T-helper 1 cell treated with Interleukin-12 subunit alpha and Interleukin-12 subunit beta and Interleukin-4 antibody, amounts not matched to agents 30 μg/mL and 1 μg/mL, for 36 hours (primary cell): ENCODE measurements around the gene MRPL42.
"Not testable (repeated sequence)": the region's sequence is repeated elsewhere in the genome, so short reads cannot be mapped to it uniquely, and the experiment has no call there.

Experiments used
- H3K27ac Mint-ChIP-seq: one replicate; pipeline ENCODE4 v1.8.0; 2021; ENCODE audit warnings: mild to moderate bottlenecking, mixed read lengths
- H3K27me3 Mint-ChIP-seq: one replicate; pipeline ENCODE4 v1.8.0; 2021; ENCODE audit warnings: low read depth, mixed read lengths
- H3K36me3 Mint-ChIP-seq: one replicate; pipeline ENCODE4 v1.8.0; 2021; ENCODE audit warnings: low read depth, mixed read lengths
- H3K4me1 Mint-ChIP-seq: one replicate; pipeline ENCODE4 v1.8.0; 2021; ENCODE audit warnings: low read depth, mixed read lengths
- H3K4me3 Mint-ChIP-seq: one replicate; pipeline ENCODE4 v1.8.0; 2021; ENCODE audit warnings: mild to moderate bottlenecking, moderate library complexity, mixed read lengths
- H3K9me3 Mint-ChIP-seq: one replicate; pipeline ENCODE4 v1.8.0; 2021; ENCODE audit warnings: mixed read lengths

MRPL42 gene

DNA sequence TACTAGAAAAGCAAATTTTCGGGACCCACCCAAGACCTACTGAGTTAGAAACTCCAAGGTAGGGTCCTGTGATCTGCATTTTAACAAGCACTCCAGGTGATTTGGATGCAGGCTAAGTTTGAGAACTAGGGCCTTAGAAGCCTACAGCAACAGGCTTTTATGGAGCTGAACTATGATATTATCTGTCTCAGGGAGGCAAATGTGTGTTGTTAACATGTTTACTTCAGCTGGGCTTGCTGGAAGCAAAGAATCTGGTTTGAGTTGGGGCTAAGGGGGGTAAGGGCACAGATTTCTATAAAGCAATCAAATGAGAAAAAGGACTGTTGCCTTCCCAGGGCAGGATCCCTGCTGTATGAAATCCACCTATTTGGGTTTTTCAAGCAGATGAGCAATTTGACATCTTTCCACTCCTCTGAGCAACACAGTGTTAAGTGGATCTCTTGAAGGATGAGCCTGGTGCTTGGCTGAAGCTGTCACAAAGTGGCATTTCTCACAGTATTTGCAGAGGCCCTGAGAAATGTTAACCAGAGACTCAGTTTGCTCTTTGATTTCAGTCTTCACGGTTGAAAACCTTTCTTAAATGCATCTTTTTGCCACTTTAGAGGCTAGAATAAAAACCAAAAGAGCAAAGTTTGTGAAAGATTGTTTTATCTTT, 68.9 kb downstream of the MRPL42 start:
- Mint-ChIP-seq H3K27ac (peak overlapping the region; percentile 35), H3K4me3 (no peak overlapping the region), H3K4me1 (peaks cover 30% of the 10 kb centered on the region), H3K27me3 (no peaks in the 10 kb centered on the region), H3K36me3 (peaks cover 10% of the 10 kb centered on the region), H3K9me3 (peaks cover 10% of the 10 kb centered on the region)

DNA sequence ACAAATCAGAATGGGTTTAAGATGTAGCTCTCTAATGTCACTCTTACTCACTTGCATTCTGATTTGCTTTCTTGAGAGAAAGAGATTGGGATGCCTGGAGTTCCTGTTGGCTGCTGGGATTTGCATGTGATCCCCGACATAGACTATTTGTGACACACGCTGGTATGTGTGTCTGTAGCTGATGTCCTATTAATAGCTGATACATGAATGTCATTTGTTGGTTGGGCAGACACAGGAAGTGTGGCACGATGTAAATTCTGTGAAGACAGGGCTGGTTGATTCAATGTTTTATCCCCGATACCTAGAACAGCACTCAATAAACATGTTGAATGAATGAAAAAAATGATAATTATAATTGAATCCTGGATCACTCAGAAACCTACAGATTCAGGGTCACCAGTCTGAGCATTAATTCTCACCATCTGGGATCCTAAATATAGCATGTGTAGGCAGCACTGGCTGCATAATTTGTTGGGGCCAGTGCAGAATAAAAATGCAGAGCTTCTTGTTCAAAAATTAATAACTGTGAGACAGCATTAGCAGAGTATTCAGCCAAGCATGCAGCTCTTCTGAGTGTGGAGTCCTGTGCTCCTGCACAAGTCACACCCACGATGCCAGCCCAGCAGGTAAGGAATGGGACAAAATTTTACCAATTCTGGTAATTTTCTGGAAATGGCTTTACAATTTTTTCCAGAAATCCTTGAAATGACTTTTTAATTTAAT, 69.6 kb downstream of the MRPL42 start:
- peaks cover 10% of the 10 kb centered on the region for H3K36me3 Mint-ChIP-seq
- peaks cover 37% of the 10 kb centered on the region for H3K4me1 Mint-ChIP-seq
- H3K27ac Mint-ChIP-seq, result peak overlapping the region; percentile 8
- peaks cover 10% of the 10 kb centered on the region for H3K9me3 Mint-ChIP-seq
- no peak overlapping the region for H3K4me3 Mint-ChIP-seq
- H3K27me3 Mint-ChIP-seq, result no peaks in the 10 kb centered on the region

DNA sequence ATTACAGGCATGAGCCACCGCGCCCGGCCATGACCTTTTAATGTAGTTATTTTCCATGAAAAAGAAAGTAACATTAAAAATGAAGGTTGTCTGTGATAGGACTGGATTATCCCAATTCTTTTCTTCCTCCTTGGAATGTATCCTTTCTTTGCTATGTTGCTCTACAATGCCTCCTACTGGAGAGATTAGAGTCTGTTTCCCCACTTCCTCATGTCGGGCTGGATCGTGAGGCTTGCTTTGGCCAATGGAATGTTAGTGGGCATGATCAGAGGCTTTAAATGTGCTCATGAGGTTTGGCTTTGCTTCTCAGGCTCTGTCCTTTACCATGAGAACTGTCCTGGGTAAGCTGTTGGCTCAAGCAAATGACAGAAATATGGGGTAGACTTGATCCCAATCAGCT, 70.5 kb downstream of the MRPL42 start:
- H3K27me3 Mint-ChIP-seq, result no peaks in the 10 kb centered on the region
- H3K36me3 Mint-ChIP-seq, result peaks cover 13% of the 10 kb centered on the region
- no peak overlapping the region for H3K27ac Mint-ChIP-seq
- no peak overlapping the region for H3K4me3 Mint-ChIP-seq
- H3K9me3 Mint-ChIP-seq, result peaks cover 10% of the 10 kb centered on the region
- H3K4me1 Mint-ChIP-seq, result peaks cover 38% of the 10 kb centered on the region

DNA sequence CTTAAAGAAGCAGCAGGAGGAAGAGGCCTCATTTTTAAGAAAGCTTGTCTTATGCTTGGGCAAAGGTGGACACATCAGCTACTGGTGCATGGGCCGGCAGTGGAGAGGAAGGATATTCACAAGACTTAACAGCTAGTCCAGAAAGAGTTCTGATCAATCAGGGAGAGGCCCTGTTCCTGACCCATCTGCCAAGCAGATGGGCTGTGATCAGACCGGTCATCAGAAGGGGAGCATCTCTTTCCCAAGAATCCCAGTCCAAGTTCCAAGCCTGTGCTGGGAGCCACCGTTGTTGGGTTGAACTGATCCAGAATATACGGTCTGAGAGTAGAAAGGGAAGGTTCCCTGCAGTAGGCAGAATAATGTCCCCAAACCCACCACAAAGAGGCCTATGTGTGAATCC, 72.5 kb downstream of the MRPL42 start:
- Mint-ChIP-seq H3K36me3 (peaks cover 23% of the 10 kb centered on the region), H3K4me1 (peaks cover 42% of the 10 kb centered on the region), H3K27ac (no peak overlapping the region), H3K27me3 (no peaks in the 10 kb centered on the region), H3K4me3 (no peak overlapping the region), H3K9me3 (peaks cover 5% of the 10 kb centered on the region)

DNA sequence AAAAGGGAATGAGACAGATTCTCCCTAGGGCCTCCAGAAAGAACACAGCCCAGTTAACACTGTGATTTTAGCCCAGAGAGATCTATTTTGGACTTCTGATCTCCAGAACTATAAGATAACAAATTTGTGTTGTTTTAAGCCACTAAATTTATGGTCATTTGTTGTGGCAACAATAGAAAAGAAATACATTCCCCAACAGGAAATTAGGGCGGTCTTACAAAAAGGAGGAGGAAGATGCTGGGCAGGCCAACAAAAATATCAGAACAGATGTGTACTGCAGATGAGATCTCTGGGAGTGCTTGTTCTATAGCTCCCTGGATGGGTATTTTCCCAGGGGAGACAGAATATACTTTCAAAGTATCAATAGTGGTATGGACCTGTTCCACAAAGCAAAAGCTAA, 73.2 kb downstream of the MRPL42 start:
- peaks cover 26% of the 10 kb centered on the region for H3K36me3 Mint-ChIP-seq
- peak overlapping the region; percentile 86 for H3K27ac Mint-ChIP-seq
- no peaks in the 10 kb centered on the region for H3K27me3 Mint-ChIP-seq
- H3K4me3 Mint-ChIP-seq, result no peak overlapping the region
- peaks cover 43% of the 10 kb centered on the region for H3K4me1 Mint-ChIP-seq
- peaks cover 5% of the 10 kb centered on the region for H3K9me3 Mint-ChIP-seq

DNA sequence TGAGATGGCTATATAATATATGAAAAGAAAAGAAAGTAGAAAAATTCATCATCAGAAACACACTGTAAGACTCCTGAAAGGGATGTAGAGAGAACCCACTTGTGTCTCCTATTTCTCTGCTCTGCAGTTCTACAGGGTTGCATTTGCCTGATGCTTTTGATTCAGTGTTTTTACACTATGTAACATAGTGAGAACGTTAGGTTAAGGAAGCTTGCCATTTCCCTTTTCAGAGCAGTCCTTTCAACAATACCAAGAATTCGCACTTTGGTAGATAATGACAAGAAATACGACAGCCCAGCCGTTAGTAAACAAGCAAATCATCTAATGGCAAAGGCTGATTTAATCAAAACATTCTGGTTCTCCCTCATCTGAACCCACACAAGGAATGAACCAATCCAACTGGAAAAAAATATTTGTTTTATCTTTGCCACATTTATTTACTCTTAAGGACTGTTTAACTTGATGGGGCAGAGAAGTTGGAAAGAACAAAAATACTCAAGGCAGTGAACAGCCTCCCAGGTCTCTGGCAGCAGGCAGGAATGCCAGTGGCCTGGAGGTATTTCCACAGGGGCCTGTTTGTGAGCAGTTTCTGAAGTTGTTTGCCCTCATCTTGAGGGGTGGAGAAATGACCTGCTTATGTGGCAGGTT, 74.4 kb downstream of the MRPL42 start:
- Mint-ChIP-seq H3K4me1 (peaks cover 44% of the 10 kb centered on the region), H3K27me3 (no peaks in the 10 kb centered on the region), H3K36me3 (peaks cover 27% of the 10 kb centered on the region), H3K9me3 (peaks cover 5% of the 10 kb centered on the region), H3K27ac (peak overlapping the region; percentile 86), H3K4me3 (peak overlapping the region; percentile 52)

DNA sequence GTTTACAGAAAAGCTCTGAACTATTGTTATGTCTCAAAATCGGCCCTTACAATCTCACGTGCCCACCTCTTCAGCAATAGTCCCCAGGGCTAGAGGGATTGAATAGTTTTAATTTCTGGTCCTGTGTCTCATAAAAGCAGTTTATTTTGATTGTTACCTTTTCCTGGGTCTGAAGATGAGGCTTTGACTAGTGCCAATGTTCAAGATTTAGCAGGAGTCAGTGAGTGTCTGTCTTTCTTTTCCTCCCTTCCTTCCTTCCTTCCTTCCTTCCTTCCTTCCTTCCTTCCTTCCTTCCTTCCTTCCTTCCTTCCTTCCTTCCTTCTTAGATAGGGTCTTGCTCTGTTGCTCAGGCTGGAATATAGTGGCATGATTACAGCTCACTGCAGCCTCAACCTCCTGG, 80.5 kb downstream of the MRPL42 start:
- Mint-ChIP-seq H3K4me1 (peaks cover 11% of the 10 kb centered on the region), H3K9me3 (no peaks in the 10 kb centered on the region), H3K27ac (no peak overlapping the region), H3K36me3 (peaks cover 18% of the 10 kb centered on the region), H3K4me3 (no peak overlapping the region), H3K27me3 (no peaks in the 10 kb centered on the region)

DNA sequence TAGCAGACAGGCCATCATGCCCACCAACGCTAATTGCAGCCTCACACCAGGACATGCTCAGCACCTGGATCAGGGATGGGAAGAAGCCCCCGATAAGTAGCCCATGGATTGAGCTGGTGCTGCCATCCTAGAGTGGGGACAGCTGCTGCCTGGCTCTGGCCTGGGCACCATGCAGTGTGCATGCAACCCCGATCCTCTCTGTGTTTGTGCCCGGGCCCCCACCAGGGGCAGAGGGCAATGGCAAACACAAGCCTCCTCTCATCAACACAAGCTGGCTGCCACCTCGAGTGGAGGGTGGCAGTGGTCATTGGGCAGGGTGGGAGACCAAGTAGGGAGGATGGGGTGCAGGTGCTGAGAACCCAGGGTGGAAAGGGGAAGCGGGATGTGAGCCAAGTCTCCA, 81.9 kb downstream of the MRPL42 start:
- Mint-ChIP-seq H3K36me3 (peaks cover 19% of the 10 kb centered on the region), H3K27me3 (no peaks in the 10 kb centered on the region), H3K9me3 (no peaks in the 10 kb centered on the region), H3K4me3 (no peak overlapping the region), H3K27ac (no peak overlapping the region), H3K4me1 (peaks cover 6% of the 10 kb centered on the region)

DNA sequence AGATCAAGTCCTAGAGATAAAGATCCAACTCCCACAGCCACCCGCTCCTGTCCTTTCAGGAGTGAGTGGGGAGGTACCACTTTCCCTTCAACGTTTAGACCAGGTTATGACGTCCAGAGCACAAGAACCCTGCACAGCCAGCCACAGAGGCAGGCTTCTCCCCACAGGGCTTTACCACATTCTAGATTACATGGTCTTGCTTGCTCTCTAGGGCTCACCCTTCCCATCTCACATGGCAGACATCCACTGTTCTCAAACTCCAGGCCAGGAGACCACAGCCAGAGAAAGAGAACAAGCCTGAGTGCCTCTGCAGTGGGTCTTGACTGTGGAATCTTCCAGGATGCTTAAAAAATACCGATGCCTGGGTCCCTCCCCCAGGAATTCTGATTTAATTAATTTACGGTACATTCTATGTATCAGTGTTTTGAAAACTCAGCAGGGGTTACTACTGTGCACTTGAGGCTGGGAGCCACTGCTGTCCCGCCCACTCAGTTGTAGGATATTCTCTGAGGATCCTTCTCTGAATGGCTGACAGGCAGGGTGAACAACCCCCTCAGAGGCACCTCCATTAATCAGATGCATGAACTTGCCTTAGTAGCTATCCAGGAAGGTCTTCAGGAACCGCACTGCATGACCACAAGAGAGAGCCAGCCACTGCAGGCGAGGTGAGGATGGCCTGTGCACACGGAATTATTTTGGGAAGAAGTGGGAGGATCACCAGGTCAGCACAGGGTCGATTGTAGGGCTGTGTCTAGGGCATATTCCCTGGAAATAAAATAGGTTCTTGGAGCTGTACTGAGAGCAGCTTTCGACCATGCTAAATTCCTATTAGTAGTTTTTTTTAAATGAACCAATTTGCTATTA, 83.7 kb downstream of the MRPL42 start:
- H3K9me3 Mint-ChIP-seq, result no peaks in the 10 kb centered on the region
- no peaks in the 10 kb centered on the region for H3K27me3 Mint-ChIP-seq
- peaks cover 4% of the 10 kb centered on the region for H3K4me1 Mint-ChIP-seq
- no peak overlapping the region for H3K4me3 Mint-ChIP-seq
- H3K36me3 Mint-ChIP-seq, result peaks cover 14% of the 10 kb centered on the region
- H3K27ac Mint-ChIP-seq, result no peak overlapping the region

DNA sequence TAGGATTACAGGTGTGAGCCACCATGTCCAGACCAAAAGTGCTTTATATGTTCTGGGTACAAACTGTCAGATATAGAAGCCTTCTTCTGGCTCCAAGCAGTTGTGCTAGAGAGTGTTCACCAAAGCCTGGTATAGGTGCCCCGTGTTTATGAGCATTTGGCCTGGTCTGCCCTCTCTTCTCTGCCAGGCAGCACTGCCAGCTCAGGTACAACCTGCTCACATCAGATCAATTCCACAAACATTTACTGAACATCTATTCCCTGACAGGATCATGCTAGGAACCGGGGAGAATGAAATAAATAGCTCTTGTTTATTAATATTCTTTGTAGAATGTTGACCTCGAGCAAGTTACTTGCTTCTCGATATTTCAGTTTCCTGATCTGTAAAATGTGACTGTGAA, 85.1 kb downstream of the MRPL42 start:
- no peak overlapping the region for H3K27ac Mint-ChIP-seq
- H3K27me3 Mint-ChIP-seq, result no peaks in the 10 kb centered on the region
- H3K4me3 Mint-ChIP-seq, result no peak overlapping the region
- peaks cover 1% of the 10 kb centered on the region for H3K4me1 Mint-ChIP-seq
- no peaks in the 10 kb centered on the region for H3K9me3 Mint-ChIP-seq
- H3K36me3 Mint-ChIP-seq, result peaks cover 20% of the 10 kb centered on the region

DNA sequence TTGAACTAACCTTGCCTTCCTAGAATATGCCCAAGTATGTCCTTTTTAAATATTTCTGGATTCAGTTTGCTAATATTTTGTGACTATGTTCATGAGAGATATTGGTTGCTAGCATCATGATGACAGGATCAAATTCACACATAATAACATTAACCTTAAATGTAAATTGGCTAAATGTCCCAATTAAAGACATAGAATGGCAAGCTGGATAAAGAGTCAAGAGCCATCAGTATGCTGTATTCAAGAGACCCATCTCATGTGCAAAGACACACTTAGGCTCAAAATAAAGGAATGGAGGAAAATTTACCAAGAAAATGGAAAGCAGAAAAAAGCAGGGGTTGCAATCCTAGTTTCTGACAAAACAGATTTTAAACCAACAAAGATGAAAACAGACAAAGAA, 90.6 kb downstream of the MRPL42 start:
- H3K4me3 Mint-ChIP-seq, H3K4me1 Mint-ChIP-seq: not testable (repeated sequence)

DNA sequence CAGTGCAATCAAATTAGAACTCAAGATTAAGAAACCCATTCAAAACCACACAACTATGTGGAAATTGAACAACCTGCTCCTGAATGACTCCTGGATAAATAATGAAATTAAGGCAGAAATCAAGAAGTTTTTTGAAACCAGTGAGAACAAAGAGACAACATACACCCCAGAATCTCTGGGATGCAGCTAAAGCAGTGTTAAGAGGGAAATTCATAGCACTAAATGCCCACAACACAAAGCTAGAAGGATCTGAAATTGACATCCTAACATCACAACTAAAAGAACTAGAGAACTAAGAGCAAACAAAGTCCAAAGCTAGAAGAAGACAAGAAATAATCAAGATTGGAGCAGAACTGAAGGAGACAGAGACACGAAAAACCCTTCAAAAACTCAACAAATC, 91.4 kb downstream of the MRPL42 start:
- H3K27ac Mint-ChIP-seq, H3K27me3 Mint-ChIP-seq, H3K4me3 Mint-ChIP-seq, H3K4me1 Mint-ChIP-seq: not testable (repeated sequence)
- Mint-ChIP-seq H3K9me3 (peaks cover 29% of the 10 kb centered on the region), H3K36me3 (peaks cover 51% of the 10 kb centered on the region)

More for the DNA sequence above, 90.6 kb downstream of the MRPL42 start:
- H3K27ac Mint-ChIP-seq, H3K27me3 Mint-ChIP-seq: not testable (repeated sequence)
- H3K9me3 Mint-ChIP-seq, result peaks cover 29% of the 10 kb centered on the region
- peaks cover 57% of the 10 kb centered on the region for H3K36me3 Mint-ChIP-seq

DNA sequence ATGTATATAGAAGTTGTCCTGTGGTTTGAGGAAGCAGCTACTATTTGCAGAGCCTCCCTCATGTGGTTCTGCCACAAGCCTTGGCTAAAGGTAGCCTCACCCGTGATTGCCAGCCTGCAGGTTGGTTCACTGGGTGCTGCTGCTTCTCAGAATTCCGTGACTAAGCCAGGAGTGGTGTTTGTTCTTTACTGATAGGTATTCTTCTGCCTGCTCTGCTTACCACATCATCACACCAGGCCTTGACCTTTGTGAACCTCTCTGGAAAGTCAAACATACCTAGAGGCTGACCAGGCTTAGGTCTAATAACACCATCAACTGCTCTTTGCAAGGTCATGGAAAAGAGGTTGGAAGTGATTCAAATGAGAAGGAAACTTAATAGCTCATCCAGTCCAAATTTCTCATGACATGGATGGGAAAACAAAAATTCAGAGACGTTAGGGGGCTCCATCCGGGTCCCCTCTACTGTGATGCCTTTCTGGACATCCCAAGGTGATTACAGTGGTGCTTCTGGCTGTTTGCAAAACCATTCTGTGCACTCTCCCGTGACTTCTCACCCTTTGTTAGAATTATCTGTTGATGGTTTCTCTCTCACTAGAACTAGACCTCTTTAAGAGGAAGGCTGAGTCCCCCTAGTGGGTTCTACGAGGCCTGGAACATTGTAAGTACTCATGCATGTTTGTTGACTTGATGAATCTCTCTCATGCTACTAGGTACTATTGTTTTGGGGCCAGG, 96.7 kb downstream of the MRPL42 start:
- Mint-ChIP-seq H3K9me3 (peaks cover 17% of the 10 kb centered on the region), H3K36me3 (peaks cover 43% of the 10 kb centered on the region), H3K4me1 (peaks cover 8% of the 10 kb centered on the region), H3K4me3 (no peak overlapping the region), H3K27me3 (no peaks in the 10 kb centered on the region), H3K27ac (no peak overlapping the region)

DNA sequence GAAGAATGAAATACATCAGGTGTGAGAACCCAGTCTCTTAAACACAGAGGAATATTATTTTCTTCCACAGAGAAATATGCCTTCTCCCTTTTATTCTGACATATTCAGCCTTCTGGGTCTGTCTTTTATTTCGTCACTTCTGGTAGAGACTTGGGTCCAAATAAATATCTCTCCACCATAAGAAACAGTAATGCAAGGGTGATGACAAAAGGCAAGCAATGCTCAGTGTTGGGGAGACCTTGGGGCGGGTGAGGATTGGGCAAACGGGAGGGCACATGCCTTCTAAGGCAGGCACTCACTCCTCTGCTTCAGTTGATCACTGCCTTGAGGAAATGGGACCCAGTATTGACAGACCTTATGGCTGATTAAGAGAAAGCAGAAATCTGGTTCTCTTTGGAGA, 98.4 kb downstream of the MRPL42 start:
- peaks cover 4% of the 10 kb centered on the region for H3K9me3 Mint-ChIP-seq
- no peaks in the 10 kb centered on the region for H3K27me3 Mint-ChIP-seq
- no peak overlapping the region for H3K27ac Mint-ChIP-seq
- no peak overlapping the region for H3K4me3 Mint-ChIP-seq
- H3K36me3 Mint-ChIP-seq, result peaks cover 29% of the 10 kb centered on the region
- peaks cover 8% of the 10 kb centered on the region for H3K4me1 Mint-ChIP-seq
